WTC11 (cell line): ENCODE results near the gene ATXN7L2. TPM values are rescaled to one million over a fixed set of nuclear protein-coding genes. Genes with fewer than 3 reads are reported as not detected.

Experiments used
- ATAC-seq: fragments of 200-7000 bp; cut with Tn5 transposase; 2 replicates; pipeline ENCODE4 v1.10.0; 2021; ENCODE audit warnings: mild to moderate bottlenecking, moderate library complexity
- CTCF ChIA-PET: fragments of 300-600 bp; sonication (Branson Sonifier 250); formaldehyde crosslinking; loops from one replicate; lab custom pipeline; 2021; ENCODE audit warnings: antibody characterized with exemption; lab: Charles Lee
- POLR2A ChIA-PET: fragments of 350-600 bp; sonication (Branson Sonifier 250); formaldehyde crosslinking; loops from one replicate; lab custom pipeline; 2021; ENCODE audit warnings: antibody characterized with exemption; lab: Charles Lee
- DNase-seq: peaks from one replicate; pipeline ENCODE4 v3.0.0; 2021; ENCODE audit warnings: low spot score
- H3K27ac Mint-ChIP-seq: 2 replicates; pipeline ENCODE4 v1.8.0; 2021; ENCODE audit warnings: mixed read lengths
- H3K27me3 Mint-ChIP-seq: 2 replicates; pipeline ENCODE4 v1.8.0; 2021; ENCODE audit warnings: low read depth, mild to moderate bottlenecking, moderate library complexity, mixed read lengths
- H3K36me3 Mint-ChIP-seq: 2 replicates; pipeline ENCODE4 v1.8.0; 2021; ENCODE audit warnings: mixed read lengths
- H3K4me1 Mint-ChIP-seq: 2 replicates; pipeline ENCODE4 v1.8.0; 2022; ENCODE audit warnings: mixed read lengths
- H3K4me3 Mint-ChIP-seq: 2 replicates; pipeline ENCODE4 v1.8.0; 2021; ENCODE audit warnings: mild to moderate bottlenecking, moderate library complexity, mixed read lengths
- H3K9me3 Mint-ChIP-seq: 2 replicates; pipeline ENCODE4 v1.8.0; 2021; ENCODE audit warnings: mixed read lengths
- ATF1 ChIP-seq: sonication (generic); formaldehyde crosslinking; IDR thresholded peaks from 2 replicates; pipeline ENCODE4 v1.8.1; 2023; ENCODE audit warnings: mild to moderate bottlenecking, moderate library complexity, missing genetic modification reagents
- ATF6 ChIP-seq: sonication (generic); formaldehyde crosslinking; IDR thresholded peaks from 2 replicates; pipeline ENCODE4 v1.8.1; 2023; ENCODE audit warnings: mild to moderate bottlenecking, missing genetic modification reagents
- CREM ChIP-seq: sonication (generic); formaldehyde crosslinking; IDR thresholded peaks from 2 replicates; pipeline ENCODE4 v1.8.1; 2022; ENCODE audit warnings: mild to moderate bottlenecking, missing genetic modification reagents, moderate library complexity
- E2F1 ChIP-seq: sonication (generic); formaldehyde crosslinking; IDR thresholded peaks from 2 replicates; pipeline ENCODE4 v1.8.0; 2022; ENCODE audit warnings: mild to moderate bottlenecking, missing genetic modification reagents
- FOXP1 ChIP-seq: sonication (generic); formaldehyde crosslinking; IDR thresholded peaks from 2 replicates; pipeline ENCODE4 v1.8.0; 2022; ENCODE audit warnings: missing genetic modification reagents, mild to moderate bottlenecking, moderate library complexity, borderline replicate concordance
- GABPB1 ChIP-seq: sonication (generic); formaldehyde crosslinking; IDR thresholded peaks from 2 replicates; pipeline ENCODE4 v1.8.1; 2023; ENCODE audit warnings: mild to moderate bottlenecking, missing genetic modification reagents
- GTF2I ChIP-seq: fragments of 250-450 bp; sonication (Bioruptor Pico); conservative IDR thresholded peaks from 2 replicates; pipeline ENCODE4 v1.4.0; 2021; ENCODE audit warnings: mild to moderate bottlenecking
- RELA ChIP-seq: sonication (generic); formaldehyde crosslinking; IDR thresholded peaks from 2 replicates; pipeline ENCODE4 v1.8.1; 2022; ENCODE audit warnings: missing genetic modification reagents, mild to moderate bottlenecking, borderline replicate concordance
- TCF7 ChIP-seq: sonication (generic); formaldehyde crosslinking; IDR thresholded peaks from 2 replicates; pipeline ENCODE4 v1.8.0; 2022; ENCODE audit warnings: mild to moderate bottlenecking, low read depth, missing genetic modification reagents, moderate library complexity
- USF1 ChIP-seq: sonication (generic); formaldehyde crosslinking; IDR thresholded peaks from 2 replicates; pipeline ENCODE4 v1.8.0; 2022; ENCODE audit warnings: mild to moderate bottlenecking, missing genetic modification reagents
- ZNF317 ChIP-seq: sonication (generic); formaldehyde crosslinking; IDR thresholded peaks from 2 replicates; pipeline ENCODE4 v1.8.1; 2023; ENCODE audit warnings: low read depth, mild to moderate bottlenecking, moderate library complexity, missing genetic modification reagents, borderline replicate concordance
- ZNF512 ChIP-seq: sonication (generic); formaldehyde crosslinking; IDR thresholded peaks from 2 replicates; pipeline ENCODE4 v1.8.1; 2022; ENCODE audit warnings: missing genetic modification reagents, borderline replicate concordance
- total RNA-seq: library from RNA; stranded (reverse); gene quantifications from 3 replicates; pipeline ENCODE4 v1.2.3, GENCODE V29; 2021
- TF ChIP-seq, protein P1 (sequence below): sonication (generic); formaldehyde crosslinking; IDR thresholded peaks from 2 replicates; pipeline ENCODE4 v1.8.0; 2022; ENCODE audit warnings: mild to moderate bottlenecking, missing genetic modification reagents
- TF ChIP-seq, protein P2 (sequence below): fragments of 250-450 bp; sonication (Bioruptor Pico); IDR thresholded peaks from 2 replicates; pipeline ENCODE4 v1.9.0; 2021; ENCODE audit warnings: mild to moderate bottlenecking

ATXN7L2 gene
- total RNA-seq, 1 experiment from 2014 or later = 11.1 TPM

GRCh38 chr1:109478806-109479205 lies 4.9 kb upstream of the ATXN7L2 start (continued):
- TF ChIP-seq, protein P1, sequence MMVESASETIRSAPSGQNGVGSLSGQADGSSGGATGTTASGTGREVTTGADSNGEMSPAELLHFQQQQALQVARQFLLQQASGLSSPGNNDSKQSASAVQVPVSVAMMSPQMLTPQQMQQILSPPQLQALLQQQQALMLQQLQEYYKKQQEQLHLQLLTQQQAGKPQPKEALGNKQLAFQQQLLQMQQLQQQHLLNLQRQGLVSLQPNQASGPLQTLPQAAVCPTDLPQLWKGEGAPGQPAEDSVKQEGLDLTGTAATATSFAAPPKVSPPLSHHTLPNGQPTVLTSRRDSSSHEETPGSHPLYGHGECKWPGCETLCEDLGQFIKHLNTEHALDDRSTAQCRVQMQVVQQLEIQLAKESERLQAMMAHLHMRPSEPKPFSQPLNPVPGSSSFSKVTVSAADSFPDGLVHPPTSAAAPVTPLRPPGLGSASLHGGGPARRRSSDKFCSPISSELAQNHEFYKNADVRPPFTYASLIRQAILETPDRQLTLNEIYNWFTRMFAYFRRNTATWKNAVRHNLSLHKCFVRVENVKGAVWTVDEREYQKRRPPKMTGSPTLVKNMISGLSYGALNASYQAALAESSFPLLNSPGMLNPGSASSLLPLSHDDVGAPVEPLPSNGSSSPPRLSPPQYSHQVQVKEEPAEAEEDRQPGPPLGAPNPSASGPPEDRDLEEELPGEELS (CRISPR knock-in tag) = peak; percentile 77; the same call in 1 of the 2 replicates
- TF ChIP-seq USF1 (CRISPR knock-in tag) = peak; percentile 61; the same call in 1 of the 2 replicates
- no peak for TF ChIP-seq ATF1
- TF ChIP-seq RELA = no peak

DNA sequence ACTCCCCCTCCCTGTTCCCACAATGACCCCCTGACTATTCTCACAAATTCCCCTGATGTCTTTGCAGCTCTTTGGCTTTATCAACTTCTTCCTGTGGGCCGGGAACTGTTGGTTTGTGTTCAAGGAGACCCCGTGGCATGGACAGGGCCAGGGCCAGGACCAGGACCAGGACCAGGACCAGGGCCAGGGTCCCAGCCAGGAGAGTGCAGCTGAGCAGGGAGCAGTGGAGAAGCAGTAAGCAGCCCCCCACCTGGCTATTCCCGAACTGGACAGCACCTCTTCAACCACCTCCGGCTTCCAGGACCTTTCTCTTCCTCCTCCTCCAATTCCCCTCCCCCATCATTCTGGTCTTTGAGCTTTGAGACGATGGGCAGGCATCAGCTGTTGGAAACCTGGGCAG lies 4.4 kb upstream of the ATXN7L2 start:
- peaks cover 11% of the 10 kb centered on the region; the same call in 1 of the 2 replicates for H3K4me1 Mint-ChIP-seq
- CTCF ChIA-PET = interaction anchor here (1.1 to 2.8 kb wide), 4 partner anchors 12 to 53 kb away, joined by 4 to 17 read pairs (median 8); no protein-coding TSS in a partner anchor
- no peaks in the 10 kb centered on the region for H3K9me3 Mint-ChIP-seq
- no peak overlapping the region for H3K4me3 Mint-ChIP-seq
- TF ChIP-seq TCF7 (CRISPR knock-in tag) (no peak), ZNF317 (CRISPR knock-in tag) (no peak), CREM (no peak), E2F1 (CRISPR knock-in tag) (no peak), ZNF512 (CRISPR knock-in tag) (no peak), GTF2I (CRISPR knock-in tag) (no peak)
- DNase-seq = no peak
- no peak for ATAC-seq
- H3K36me3 Mint-ChIP-seq = no peaks in the 10 kb centered on the region
- H3K27me3 Mint-ChIP-seq = peaks cover 5% of the 10 kb centered on the region; the same call in 1 of the 2 replicates
- H3K27ac Mint-ChIP-seq = no peak overlapping the region
- POLR2A ChIA-PET = no interaction called here

DNA sequence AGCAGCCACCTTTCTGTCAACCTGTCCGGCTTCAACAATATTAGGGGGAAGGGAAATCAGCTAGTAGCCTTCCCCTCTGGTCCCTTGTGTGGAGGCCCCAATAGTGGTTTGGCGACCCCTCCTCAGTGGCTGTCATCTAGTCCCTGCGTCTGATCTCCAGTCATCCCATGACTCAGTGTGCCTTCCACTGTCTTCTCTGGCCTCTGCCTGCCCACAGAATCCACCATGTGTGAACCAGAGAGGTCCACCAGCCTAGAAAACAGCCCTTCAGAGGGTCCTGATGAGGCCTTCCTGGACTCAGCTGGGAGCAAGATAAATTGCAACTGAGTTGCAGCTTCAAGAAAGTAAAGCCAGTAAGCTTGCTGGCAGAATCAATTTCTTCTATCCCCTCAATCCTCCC lies 3.8 kb upstream of the ATXN7L2 start:
- no peak overlapping the region for H3K27ac Mint-ChIP-seq
- DNase-seq (no peak), ATAC-seq (no peak)
- no peaks in the 10 kb centered on the region for H3K9me3 Mint-ChIP-seq
- no peak overlapping the region for H3K4me3 Mint-ChIP-seq
- peaks cover 5% of the 10 kb centered on the region for H3K27me3 Mint-ChIP-seq
- TF ChIP-seq GABPB1 (CRISPR knock-in tag) (no peak), ATF6 (no peak), FOXP1 (CRISPR knock-in tag) (no peak)
- TF ChIP-seq, protein P2, sequence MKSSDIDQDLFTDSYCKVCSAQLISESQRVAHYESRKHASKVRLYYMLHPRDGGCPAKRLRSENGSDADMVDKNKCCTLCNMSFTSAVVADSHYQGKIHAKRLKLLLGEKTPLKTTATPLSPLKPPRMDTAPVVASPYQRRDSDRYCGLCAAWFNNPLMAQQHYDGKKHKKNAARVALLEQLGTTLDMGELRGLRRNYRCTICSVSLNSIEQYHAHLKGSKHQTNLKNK (CRISPR knock-in tag) = no peak
- ChIA-PET CTCF (interaction anchor here (1.6 to 2.8 kb wide), 3 partner anchors 11 to 53 kb away, joined by 5 to 17 read pairs (median 11); no protein-coding TSS in a partner anchor), POLR2A (no interaction called here)
- no peaks in the 10 kb centered on the region for H3K36me3 Mint-ChIP-seq
- peaks cover 15% of the 10 kb centered on the region for H3K4me1 Mint-ChIP-seq
